Activated CD4-positive, CD25-positive, alpha-beta regulatory T cell (primary cell): ENCODE results near the gene SERPIND1.

Source experiments
- DNase-seq, 4 experiments: peaks; one replicate each; lab custom pipeline; 2025; lab: John Stamatoyannopoulos, UW

The SERPIND1 gene

GRCh38 chr22:20775342-20775895 is 1.5 kb downstream of the SERPIND1 start:
- DNase-seq: no peak

- no peak for DNase-seq
These were observed 2.9 kb downstream of the SERPIND1 start for GRCh38 chr22:20776624-20777405.

GRCh38 chr22:20777420-20778177 is 3.7 kb downstream of the SERPIND1 start:
- no peak for DNase-seq

- no peak for DNase-seq
These were observed 5.3 kb downstream of the SERPIND1 start for GRCh38 chr22:20779014-20779817.

- DNase-seq: no peak
These were observed 5.9 kb downstream of the SERPIND1 start for GRCh38 chr22:20779818-20780158.

GRCh38 chr22:20781272-20781990 is 7.5 kb downstream of the SERPIND1 start:
- no peak for DNase-seq

- no peak for DNase-seq
These were observed 8.2 kb downstream of the SERPIND1 start for GRCh38 chr22:20782083-20782482.

- no peak for DNase-seq
These were observed 8.8 kb downstream of the SERPIND1 start for GRCh38 chr22:20782596-20783299.

GRCh38 chr22:20783300-20783673 is 9.4 kb downstream of the SERPIND1 start:
- DNase-seq: no peak

GRCh38 chr22:20783844-20784723 is 10.2 kb downstream of the SERPIND1 start:
- DNase-seq: peak in 2 of 4 experiments; percentile 6 to 9

- DNase-seq: no peak
These were observed 11.5 kb downstream of the SERPIND1 start for GRCh38 chr22:20785415-20785814.

- DNase-seq: no peak
These were observed 12.1 kb downstream of the SERPIND1 start for GRCh38 chr22:20786048-20786447.

- no peak for DNase-seq
These were observed 12.6 kb downstream of the SERPIND1 start for GRCh38 chr22:20786536-20786979.

- no peak for DNase-seq
These were observed 13.3 kb downstream of the SERPIND1 start for GRCh38 chr22:20787223-20787622.

GRCh38 chr22:20787746-20788626 is 14.1 kb downstream of the SERPIND1 start:
- DNase-seq: no peak

GRCh38 chr22:20788627-20789344 is 14.9 kb downstream of the SERPIND1 start:
- no peak for DNase-seq

GRCh38 chr22:20792221-20792965 is 18.5 kb downstream of the SERPIND1 start:
- no peak for DNase-seq
